Left ventricle myocardium inferior (tissue), 1 donor: ENCODE measurements around the gene CKS1B. TPM values are rescaled to one million over a fixed set of nuclear protein-coding genes. Genes with fewer than 3 reads are reported as not detected.

Source experiments
- DNase-seq: peaks from one replicate; pipeline ENCODE4 v3.0.0-alpha.2; 2020
- H3K27ac ChIP-seq: fragments of 200-600 bp; replicated peaks from 2 replicates; pipeline ENCODE4 v1.8.0; 2021
- H3K27me3 ChIP-seq: fragments of 200-600 bp; 2 replicates; pipeline ENCODE4 v1.8.0; 2021; ENCODE audit warnings: low read depth
- H3K36me3 ChIP-seq: fragments of 200-600 bp; 2 replicates; pipeline ENCODE4 v1.8.0; 2021
- H3K4me1 ChIP-seq: fragments of 200-600 bp; 2 replicates; pipeline ENCODE4 v1.8.0; 2021
- H3K4me3 ChIP-seq: fragments of 200-600 bp; 2 replicates; pipeline ENCODE4 v1.8.0; 2021; ENCODE audit warnings: mild to moderate bottlenecking, moderate library complexity
- H3K9me3 ChIP-seq: fragments of 200-600 bp; replicated peaks from 2 replicates; pipeline ENCODE4 v1.8.0; 2021
- CTCF ChIP-seq: fragments of 200-600 bp; IDR thresholded peaks from 2 replicates; pipeline ENCODE4 v1.8.0; 2021; ENCODE audit warnings: antibody characterized with exemption, mild to moderate bottlenecking, borderline replicate concordance
- intact Hi-C: fragments of 100-400 bp; cut with micrococcal nuclease; formaldehyde crosslinking; loops from one replicate; pipeline ENCODE4 v1.11.0; 2022
- total RNA-seq: library from RNA; stranded (reverse); fragmentation: NEBNext Ultra II Directional; extraction: Animal tissue kit (Norgen Biotek cat#: 25700); gene quantifications from one replicate; pipeline ENCODE4 v1.2.1, GENCODE V29; 2021
- donor health status: DM: no; HTN: yes; CAD: no; lungs with severe emphysema.

CKS1B gene
- total RNA-seq, 1 donor from 2014 or later = 17.8 TPM

GRCh38 chr1:155001675-155002463, 27.4 kb downstream of the CKS1B start:
- peak overlapping the region; percentile 95 for H3K4me3 ChIP-seq
- peak overlapping the region; percentile 95 for H3K27ac ChIP-seq
- peak; percentile 100 for DNase-seq
- intact Hi-C loops = no loop called here
- peaks cover 73% of the 10 kb centered on the region for H3K4me1 ChIP-seq
- no peaks in the 10 kb centered on the region for H3K9me3 ChIP-seq
- H3K27me3 ChIP-seq = no peaks in the 10 kb centered on the region
- peak; percentile 51 for TF ChIP-seq CTCF
- H3K36me3 ChIP-seq = no peaks in the 10 kb centered on the region

GRCh38 chr1:155002464-155003226, 28.2 kb downstream of the CKS1B start, which contains the start of gene ZBTB7B:
TSS of gene ZBTB7B (plus strand) at chr1:155002802. CDS start at chr1:155014661, 11,859 bp downstream.
- TF ChIP-seq CTCF = no peak
- peak within 1 kb of the TSS; percentile 95 for H3K27ac ChIP-seq
- no peaks in the 10 kb centered on the region for H3K9me3 ChIP-seq
- peaks cover 80% of the 10 kb centered on the region for H3K4me1 ChIP-seq
- intact Hi-C loops = no loop called here
- H3K27me3 ChIP-seq = no peaks in the 10 kb centered on the region
- H3K36me3 ChIP-seq = no peaks in the 10 kb centered on the region
- DNase-seq = no peak
- peak within 1 kb of the TSS; percentile 95 for H3K4me3 ChIP-seq

GRCh38 chr1:155003227-155003765, 28.8 kb downstream of the CKS1B start:
- no peaks in the 10 kb centered on the region for H3K9me3 ChIP-seq
- no peaks in the 10 kb centered on the region for H3K36me3 ChIP-seq
- H3K4me3 ChIP-seq = peak overlapping the region; percentile 95
- intact Hi-C loops = no loop called here
- H3K27me3 ChIP-seq = no peaks in the 10 kb centered on the region
- H3K27ac ChIP-seq = peak overlapping the region; percentile 95
- no peak for DNase-seq
- TF ChIP-seq CTCF = no peak
- H3K4me1 ChIP-seq = peaks cover 87% of the 10 kb centered on the region

- no peak for TF ChIP-seq CTCF
- Histone ChIP-seq H3K4me1 (peaks cover 89% of the 10 kb centered on the region), H3K27ac (peak overlapping the region; percentile 95), H3K9me3 (no peaks in the 10 kb centered on the region), H3K27me3 (no peaks in the 10 kb centered on the region), H3K36me3 (no peaks in the 10 kb centered on the region), H3K4me3 (peak overlapping the region; percentile 95)
- peak; percentile 80 for DNase-seq
- intact Hi-C loops = no loop called here
These were observed 29.4 kb downstream of the CKS1B start for GRCh38 chr1:155003766-155004351.

DNA sequence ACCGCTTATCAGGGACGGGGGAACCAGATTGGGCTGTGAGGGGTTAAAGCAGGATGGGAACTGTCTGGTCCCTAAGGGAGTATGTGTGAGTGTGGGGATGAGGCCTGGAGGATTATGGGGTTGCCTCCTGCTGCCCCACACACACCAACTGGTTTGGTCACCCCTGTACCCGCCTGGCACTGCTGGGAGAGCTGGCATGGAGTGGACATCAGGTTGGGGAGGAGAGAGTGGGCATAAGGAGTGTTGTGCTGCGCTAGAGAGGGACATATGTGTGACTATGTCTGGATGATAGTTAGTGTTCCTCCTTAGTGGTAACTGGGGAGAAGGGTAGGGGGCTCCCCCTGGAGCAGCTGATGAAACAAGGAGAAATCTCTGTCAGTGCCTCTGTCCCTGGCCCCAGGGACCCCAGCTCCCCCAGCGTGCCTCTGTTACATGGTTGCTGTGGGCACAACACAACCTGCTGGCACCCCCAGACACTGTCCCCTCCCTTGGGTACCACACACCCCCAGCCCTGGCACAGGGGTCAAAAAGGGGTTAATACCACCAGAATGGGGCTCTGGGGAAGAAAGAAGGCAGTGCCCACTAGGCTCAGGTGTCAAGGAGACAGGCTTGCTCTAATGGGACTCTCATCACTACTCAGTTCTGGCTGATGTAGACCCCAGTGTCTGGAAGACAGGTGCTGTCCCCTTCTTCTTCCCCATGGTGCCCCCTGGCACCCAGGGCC, 30.0 kb downstream of the CKS1B start:
- no peaks in the 10 kb centered on the region for H3K36me3 ChIP-seq
- H3K27me3 ChIP-seq = no peaks in the 10 kb centered on the region
- no peaks in the 10 kb centered on the region for H3K9me3 ChIP-seq
- H3K27ac ChIP-seq = peak overlapping the region; percentile 95
- intact Hi-C loops = no loop called here
- no peak for DNase-seq
- H3K4me1 ChIP-seq = peaks cover 89% of the 10 kb centered on the region
- H3K4me3 ChIP-seq = peak overlapping the region; percentile 95
- no peak for TF ChIP-seq CTCF
